Activated T-cell treated with anti-CD3 and anti-CD28 coated beads for 48 hours (primary cell): ENCODE measurements around the gene VIPR1.

Source experiments
- DNase-seq: peaks from one replicate; pipeline ENCODE4 v3.0.0-alpha.2; 2020; ENCODE audit warnings: low read depth

The VIPR1 gene

DNA sequence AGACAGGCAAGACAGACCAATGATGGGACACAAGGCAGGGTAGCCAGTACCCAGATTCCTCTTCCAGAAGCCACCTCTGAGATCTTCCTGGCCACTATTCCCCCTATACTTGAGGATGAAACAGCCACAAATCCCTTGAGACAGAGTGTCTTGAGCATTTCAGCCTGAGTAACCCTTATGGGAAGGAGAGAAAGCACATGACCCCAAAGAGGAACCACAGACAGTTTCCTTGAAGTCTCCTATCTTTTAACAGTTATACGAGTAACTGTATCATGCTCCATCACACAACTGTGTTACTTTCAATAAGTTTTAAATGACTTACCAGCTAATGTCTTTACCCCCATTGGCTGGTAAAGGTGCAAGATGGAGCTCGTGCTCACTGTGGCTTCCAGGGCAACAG is 9.3 kb downstream of the VIPR1 start:
- DNase-seq = no peak

DNA sequence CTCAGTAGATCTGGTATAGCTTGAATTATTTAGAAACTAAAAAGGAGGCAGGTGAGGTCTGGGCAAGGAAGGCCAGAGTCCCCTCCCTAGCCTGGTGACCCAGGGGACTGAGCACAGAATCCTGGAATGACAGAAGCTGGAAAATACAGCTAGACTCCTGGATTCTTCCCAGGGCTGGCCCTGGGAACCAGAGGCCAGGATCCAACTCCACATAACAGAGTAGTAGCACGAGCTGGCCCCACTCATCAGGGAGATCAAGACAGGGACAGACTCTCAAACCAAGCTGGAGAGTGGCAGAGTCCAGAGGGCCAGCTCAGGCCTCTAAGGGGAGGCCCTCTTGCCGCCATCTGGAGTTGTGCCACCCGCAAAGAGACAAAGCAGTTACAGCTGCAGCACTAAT is 10.7 kb downstream of the VIPR1 start:
- DNase-seq = no peak

DNA sequence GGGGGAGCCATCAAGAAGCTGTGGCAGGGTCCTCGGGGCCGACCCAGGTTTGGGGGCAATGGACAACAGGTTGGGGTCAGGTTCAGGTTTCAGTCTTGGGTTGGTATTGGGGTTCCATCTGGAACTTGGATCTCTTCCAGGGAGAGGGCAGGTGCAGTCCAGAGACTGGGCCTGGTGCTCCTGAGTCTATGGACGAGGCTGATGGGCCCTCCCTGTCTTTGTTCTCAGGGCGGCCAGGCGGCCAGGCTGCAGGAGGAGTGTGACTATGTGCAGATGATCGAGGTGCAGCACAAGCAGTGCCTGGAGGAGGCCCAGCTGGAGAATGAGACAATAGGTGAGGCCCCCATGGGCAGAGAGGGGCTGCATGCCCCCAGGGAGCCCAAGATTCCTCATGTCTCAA is 11.1 kb downstream of the VIPR1 start:
- no peak for DNase-seq

DNA sequence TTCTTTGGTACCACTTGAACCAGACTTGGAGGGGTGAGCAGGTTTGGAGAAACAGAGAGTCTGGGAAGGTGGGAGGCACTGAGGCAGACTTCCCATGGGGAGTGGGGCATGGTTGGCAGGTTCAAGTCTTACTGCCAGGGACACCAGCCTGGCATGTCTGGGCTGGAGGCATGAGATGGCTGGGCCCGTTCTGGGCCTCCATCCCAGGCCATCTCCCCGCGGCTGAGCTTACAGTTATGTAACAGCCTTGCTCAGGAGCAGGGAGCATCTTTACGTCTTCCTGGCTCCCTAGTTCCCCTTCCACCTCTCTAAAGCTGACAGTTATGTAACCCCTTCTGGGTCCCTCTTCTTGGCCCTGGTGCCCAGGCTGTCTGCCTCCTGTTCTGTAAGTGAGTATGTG is 12.4 kb downstream of the VIPR1 start:
- DNase-seq = no peak

DNA sequence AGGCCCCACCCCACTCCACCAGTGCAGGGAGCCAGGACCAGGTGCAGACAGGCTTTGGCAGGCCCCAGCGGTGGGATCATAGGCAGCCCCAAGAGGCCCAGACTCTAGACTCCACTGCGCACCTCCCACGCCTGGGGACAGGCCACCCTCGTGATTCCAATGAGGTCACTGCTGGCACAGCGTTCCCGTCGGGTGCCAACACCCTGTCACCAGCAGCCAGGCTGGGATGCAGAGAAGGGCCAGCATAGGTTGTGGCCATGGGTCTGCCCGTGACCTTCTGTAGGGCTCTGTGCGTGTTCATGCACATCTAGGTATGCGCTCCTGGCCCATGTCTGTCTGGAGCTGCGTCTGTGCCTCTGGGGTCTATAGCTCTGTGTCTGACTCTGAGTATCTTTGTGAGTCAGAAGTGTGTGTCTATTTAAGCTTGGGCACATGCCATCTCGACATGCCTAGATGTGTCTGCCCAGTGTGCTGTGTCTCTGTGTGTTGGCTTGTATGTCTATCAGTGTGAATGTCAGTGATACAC is 13.0 kb downstream of the VIPR1 start:
- DNase-seq = no peak

DNA sequence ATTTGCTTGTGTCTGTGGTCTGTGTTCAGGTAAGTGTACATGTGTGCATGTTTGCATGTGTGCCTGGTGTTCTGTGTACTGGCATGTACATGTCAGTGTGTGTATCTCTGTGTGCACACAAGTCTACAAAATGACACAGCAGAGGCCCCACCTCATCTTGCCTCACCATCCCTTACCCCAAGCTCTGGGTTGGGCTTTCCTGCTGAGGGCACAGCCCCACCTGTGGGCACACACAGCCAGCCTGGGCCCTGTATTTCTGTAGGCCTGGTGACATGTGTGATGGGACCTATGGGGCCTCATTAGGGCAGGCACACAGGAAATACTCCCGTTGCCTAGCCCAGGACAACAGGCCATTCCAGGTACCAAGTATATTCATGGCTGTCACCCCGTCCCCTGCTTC is 13.5 kb downstream of the VIPR1 start:
- no peak for DNase-seq

DNA sequence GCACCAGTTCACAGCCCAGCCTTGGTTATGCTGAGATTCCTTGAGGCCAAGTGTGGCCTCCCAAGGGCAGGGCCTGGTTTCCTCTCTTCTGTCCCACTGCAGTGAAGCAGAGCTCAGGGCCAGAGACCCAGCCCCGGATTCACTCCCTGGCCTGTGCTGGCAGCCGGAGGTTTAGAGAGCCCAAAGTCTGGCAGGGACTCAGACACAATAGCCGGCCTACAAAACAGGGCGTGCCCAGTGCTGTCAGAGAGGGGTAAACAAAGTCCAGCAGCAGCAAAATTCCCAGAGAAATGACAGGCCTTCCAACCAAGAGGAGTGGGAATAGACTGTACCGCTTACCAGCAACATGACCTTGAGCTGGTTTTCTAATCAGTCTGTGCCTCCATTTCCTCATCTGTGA is 14.0 kb downstream of the VIPR1 start:
- no peak for DNase-seq

DNA sequence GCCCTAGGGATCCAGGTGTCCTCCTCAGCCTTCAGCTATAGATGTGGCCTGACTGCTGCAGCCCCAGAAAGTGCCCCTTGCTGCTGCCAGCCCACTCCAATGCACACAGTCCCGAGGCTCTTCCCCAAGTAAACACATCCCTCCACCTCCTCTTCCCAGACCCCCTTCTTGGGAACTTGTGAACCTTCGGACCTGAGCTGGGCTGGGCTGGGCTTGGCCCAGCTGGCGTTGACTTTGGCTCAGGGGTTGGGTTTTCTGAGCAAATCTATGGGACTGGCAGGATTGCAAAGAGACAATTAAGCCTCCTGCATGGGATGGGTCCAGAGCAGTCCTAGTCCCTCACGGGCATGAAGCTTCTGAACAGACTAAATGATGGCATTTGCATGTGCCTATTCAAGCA is 14.7 kb downstream of the VIPR1 start:
- DNase-seq = no peak

DNA sequence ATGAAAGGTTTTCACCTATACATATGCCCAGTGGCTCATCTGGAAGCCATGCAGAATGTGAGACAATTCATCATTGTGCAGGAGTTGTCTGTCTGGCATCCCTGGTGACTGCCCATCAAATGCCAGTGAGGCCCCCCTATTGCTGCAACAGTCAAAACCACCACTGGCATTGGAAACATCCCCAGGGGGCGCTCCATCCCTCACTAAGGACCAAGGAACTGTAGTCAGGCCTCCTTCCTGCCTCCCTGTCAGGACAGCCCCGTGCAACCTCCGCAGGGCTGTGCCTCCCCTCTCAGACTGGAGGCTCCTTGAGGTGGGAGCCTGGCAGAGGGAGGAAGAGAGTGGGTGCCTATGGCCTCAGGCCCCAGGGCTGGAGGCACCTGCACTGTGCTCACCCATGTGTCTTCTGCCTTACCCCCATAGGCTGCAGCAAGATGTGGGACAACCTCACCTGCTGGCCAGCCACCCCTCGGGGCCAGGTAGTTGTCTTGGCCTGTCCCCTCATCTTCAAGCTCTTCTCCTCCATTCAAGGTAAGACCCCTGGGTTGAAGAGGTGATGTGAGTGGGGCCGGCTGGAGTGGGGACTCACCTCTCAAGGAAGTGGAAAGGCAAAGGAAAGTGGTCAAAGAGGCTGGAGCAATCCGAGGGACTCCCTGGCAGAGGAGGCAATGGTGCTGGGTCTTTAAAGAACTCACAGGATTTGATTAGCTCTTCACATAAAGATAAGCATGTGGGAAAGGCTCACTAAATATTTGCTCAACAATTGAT is 16.5 kb downstream of the VIPR1 start:
- no peak for DNase-seq

DNA sequence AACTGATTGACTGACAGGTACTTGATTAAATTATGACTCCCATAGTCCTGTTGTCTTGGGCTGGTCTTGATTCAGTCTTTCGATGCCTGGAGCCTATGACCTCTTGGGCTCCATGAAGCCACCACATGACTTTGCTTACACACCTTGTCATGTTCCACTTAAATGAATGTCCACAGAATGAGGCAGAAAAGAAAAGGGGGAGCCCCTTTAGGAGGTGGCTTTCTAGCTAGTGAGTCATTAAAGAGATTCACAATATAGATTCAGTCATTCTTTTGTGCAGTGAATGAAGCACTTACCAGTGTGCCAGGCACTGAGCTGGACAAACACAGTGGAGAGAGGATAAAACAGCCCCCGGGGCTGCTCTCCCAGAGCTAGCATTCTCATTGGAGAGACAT is 17.1 kb downstream of the VIPR1 start:
- no peak for DNase-seq

DNA sequence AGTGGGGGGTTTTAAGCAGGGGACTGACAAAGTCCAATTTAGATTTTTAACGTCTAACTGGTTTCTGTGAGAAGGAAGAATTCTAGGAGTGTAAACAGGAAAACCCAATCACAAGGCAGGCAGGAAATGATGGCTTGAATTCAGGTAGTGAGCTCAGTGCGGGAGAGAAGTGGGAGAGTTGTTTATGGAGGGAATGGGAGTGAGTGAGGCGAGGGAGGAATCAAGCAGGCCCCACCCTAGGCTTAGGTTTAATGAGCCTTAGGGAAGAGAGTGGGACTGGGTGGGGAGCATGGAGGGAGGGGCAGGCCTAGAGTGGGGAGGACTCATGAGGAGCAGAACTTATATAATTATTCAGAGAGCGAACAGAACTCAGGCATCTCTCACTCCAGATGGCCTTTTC is 17.9 kb downstream of the VIPR1 start:
- no peak for DNase-seq

DNA sequence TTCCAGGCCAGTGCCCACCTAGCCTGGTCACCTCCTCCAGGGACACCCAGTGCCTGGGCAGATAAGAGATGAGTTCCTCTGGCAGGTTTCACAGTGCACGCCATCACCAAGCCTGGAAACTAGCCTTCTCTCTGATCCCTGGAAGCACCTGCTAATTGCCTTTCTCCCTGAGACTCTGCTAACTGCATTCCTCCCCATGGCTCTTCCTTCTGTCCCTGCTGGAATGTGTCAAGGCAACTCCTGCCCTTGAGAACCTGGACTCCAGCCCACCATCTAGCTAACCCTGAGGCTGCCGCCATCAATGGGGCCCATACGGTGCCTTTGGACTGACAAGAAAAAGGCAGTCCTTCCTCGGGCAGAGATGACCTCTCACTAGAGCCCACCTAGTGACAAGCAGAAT is 18.5 kb downstream of the VIPR1 start:
- no peak for DNase-seq

DNA sequence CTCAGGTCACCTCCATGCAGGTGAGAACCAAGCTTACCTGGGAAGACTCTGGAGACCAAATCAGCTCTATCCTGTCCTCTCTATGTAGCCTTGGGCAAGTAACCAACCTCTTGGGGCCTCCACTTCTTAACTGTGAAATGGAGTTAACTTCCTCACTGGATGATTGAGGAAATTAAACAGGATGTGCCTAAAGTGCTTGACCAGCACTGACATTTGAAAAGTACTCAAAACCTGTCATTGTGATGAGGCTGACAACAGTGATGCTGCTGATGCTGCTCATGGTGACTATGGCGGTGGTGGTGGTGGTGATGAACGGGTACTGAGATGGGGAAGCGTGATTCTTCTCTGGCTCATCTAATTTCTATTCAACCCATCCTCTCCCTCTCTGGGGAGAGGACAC is 22.3 kb downstream of the VIPR1 start:
- DNase-seq = no peak

DNA sequence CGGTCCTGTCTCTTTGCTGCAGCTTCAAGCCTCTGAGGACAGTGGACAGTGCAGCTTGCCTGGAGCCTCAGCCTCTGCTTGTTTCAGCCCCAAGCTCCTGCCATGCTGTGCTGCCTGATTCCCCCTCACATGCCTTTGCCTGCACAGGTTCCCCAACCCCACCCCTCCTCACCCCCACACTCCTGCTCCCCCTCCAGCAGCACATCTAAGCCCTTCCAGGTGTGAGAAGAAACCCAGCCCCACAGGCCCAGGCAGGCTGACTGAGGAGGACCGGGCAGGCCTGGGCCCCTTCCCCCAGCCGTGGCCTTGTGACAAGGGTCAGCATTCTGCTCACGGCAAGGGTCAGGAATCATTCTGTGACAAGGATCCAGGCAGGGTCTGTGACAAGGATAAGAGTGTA is 22.8 kb downstream of the VIPR1 start:
- DNase-seq = no peak

DNA sequence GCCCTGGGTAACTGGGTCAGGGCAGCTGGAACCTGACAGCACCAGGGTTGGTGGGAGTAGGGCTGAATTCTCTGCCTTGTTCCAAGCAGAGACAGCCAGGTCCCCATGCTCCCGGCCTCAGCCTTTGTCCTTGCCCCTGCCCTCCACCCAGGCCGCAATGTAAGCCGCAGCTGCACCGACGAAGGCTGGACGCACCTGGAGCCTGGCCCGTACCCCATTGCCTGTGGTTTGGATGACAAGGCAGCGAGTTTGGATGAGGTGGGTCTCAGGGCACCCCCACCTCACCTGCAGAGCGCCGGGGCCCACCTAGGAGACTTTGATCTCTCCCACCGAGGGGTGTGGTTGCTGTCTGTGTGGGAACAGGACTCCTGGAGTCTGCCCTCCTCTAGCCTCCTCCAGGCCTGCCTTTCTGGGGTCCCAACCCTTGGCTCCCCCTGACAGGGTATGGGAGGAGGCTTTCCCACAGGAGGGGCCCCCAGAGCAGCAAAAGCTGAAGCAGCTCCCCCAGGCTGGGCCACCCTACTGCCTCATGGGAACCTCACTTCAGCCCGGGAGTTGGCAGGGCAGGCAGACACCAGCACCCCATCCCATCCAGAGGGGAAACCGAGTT is 23.4 kb downstream of the VIPR1 start:
- no peak for DNase-seq

DNA sequence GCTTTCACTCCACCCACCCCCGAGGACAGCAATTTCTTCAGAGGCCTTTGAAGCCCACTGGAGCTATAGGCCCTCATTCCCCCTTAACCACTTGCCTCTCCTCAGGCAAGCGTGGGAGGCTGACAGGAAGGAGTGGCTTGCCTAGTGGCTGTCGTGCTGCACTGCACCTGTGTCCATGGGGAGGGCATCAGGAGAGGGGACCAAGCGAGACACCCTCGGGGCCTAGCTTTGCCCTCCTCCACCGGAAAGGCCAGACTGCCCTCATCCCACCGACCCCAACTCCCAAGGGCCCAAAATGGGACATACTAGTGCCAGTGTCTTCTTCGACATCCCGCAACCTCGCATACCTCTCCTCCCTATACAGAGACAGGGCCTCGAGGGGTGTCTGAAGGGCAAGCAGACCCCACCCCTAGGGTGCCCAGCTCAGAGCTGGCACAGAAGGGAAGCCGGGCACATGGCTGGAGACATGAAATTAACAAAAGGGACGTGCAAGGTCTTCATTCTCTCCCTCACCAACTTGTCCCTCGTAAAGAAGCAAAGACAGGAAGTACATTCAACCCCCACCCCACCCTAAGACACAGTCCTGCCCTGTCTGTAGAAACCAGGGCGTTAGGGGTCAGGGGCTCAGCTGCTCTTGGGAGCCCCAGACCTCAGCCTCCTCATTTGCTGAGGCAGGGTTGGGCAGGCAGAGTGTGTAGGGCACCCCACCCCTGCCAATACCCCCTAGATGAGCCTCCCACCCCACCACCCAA is 24.3 kb downstream of the VIPR1 start:
- DNase-seq = peak; percentile 44

DNA sequence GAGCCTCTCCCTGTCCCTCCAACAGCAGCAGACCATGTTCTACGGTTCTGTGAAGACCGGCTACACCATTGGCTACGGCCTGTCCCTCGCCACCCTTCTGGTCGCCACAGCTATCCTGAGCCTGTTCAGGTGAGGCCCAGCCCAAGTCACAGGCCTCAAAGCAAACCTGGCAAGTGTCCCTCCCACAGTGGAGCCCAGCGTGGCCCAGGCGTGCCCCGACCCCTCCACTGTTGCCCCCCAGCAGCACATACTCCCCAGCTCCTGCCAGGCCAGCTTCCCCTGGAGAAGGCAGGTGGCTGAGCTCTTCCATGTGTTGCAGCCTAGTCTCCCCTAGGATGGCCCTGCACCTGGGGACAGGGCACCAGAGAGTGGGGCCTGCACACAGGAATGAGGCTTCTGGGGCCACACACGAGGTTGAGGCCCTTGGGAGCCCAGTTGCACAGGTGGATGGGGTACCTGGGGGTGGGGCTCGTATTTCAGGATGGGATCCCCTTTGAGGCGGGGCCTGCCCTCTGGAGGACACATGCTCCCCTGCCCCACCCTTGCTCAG is 25.0 kb downstream of the VIPR1 start:
- DNase-seq = no peak

DNA sequence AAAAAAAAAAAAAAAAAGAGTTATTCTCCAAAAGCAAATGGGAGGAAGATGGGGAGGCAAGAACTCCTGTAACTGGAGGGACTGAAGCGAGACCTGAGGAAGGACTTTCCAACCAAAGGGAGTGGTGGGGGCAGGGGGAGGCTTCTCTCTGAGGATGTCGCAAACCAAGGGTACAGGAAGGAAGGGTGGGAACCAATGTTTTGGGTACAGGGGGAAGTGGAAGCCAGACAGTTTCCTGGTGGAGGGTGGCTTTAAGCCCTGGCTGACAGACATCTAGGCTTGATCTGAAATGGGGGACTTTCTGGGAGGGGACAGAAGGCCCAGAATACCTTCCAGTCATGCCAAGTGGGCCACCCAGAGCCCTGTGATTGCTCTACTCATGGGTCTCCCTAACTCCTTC is 27.0 kb downstream of the VIPR1 start:
- DNase-seq = no peak

DNA sequence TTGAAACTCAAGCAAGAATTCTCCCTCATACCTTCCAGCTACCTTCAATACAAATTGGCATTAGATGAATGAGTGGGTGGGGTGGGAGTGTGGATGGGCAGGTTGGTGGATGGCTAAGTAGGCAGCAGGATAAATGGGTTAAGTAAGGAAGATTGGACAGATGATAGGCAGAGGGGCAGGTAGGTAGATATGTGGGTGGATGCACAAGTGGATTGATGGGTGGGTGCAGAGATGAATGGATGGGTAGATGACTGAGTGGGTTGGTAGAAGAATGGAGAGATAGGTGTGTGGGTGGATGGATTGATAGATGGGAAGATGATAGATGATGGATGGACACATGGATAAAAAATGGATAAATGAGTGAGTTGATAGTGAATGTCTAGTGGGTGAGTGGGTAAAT is 27.6 kb downstream of the VIPR1 start:
- no peak for DNase-seq

DNA sequence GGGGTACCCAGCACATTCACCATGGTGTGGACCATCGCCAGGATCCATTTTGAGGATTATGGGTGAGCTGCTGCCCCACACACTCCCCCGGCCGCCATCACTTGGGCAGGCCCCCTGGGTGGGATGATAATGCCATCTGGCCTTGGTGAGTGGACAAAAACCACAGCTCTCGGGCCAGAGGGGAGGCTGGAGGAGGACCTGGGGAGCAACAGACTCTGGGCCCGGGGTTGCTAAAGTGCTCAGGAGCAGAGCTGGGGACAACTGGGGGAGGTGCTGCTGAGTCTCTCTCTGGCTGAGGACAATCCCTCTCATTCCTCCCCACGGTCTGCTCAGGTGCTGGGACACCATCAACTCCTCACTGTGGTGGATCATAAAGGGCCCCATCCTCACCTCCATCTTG is 29.0 kb downstream of the VIPR1 start:
- DNase-seq = no peak

DNA sequence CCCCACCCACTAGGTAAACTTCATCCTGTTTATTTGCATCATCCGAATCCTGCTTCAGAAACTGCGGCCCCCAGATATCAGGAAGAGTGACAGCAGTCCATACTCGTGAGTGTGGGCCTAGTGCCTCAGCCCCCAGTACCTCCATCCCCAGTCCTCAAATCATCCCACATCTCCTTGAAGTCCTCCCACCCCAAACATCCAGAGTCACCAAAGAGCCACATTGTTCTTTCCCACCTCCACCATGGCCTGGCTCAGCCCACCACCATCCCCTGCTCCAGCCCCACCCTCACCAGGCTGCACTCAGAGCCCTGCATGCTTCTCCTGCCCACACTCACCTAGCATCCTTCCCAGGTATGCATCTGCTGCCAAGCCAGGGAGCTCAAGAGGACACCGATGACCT is 29.8 kb downstream of the VIPR1 start:
- DNase-seq = no peak

DNA sequence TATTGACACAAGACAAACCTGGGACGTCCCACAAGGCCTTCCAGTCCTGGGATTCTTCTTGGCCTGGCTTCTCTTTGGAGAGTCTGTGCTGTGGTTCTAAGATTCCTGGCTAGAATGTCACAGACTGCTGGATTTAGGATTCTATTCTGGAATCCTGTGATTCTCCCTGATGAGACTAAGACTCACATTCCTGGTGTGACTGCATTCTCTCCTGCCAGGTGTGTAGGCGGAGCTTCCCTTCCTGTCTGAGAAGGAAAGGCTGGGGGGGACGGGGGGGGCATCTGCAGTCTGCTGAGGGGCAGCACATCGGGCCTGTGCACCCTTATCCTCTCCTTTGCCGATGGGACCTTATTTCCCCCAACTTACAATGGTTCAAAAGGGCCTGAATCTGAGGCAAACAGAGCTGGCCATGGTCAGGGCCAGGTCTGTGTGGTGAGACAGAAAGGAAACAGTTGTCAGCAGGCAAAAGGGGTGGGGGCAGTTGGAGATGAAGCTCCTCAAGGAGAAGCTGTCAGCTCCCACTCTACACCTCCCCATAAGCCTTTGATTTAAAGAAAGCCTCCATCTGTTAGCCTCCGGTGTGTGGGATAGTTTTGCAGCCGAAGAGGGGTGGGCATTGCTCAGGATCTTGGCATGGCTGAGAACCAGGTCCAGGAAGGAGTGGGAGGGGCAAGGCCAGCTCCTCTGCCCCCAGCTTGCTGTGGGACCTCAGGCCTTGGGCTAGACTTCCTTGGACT is 30.9 kb downstream of the VIPR1 start:
- DNase-seq = no peak
